ENCODE data around the gene MBP. TPM values are rescaled to one million over a fixed set of nuclear protein-coding genes. Genes with fewer than 3 reads are reported as not detected.

MBP gene
- total RNA-seq, 1 experiment from 2014 or later = not detected

DNA sequence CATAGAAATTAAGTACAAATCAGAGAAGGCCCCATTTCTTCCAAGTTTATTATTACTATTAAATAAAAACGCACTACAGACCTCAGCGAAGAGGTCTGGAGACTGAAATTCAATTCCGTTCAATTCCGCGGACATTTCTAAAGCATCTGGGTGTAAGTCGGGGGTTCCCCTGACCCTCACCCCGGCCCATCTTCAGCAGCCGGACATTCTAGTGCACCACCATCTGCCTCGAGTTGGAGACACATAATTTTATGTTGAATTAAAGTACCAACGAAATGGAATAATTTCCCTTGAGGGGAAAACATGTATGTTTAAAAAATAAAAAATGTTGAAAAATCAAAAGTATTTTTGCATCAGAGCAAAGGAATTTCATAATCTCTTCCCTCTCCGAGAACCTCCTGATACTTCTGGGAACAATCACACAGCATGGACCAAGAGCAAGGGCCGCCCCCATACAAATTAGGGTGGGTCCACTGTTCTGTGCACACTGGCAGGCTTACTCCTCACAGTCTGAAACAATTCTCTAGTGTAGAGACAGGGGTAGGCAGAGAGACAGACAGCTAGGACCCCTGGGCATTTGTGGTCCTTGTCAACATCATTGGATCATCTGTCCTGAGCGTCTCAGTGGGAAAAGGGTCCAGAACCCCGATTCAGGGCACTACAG is 29.3 kb downstream of the MBP start:
- no peaks in the 10 kb centered on the region for H3K9me3 ChIP-seq (ENCODE audit: low read depth, low read length, poor library complexity, severe bottlenecking)
- peak overlapping the region; percentile 69 for H3K27ac ChIP-seq (ENCODE audit: low read depth, low read length, poor library complexity, severe bottlenecking)
- no peak for DNase-seq (ENCODE audit: low spot score)
- BruUV-seq (replicated peaks) = no TSS peak
- H3K4me1 ChIP-seq (ENCODE audit: insufficient read depth, low read length, poor library complexity, severe bottlenecking) = peaks cover 23% of the 10 kb centered on the region
- ChIA-PET POLR2A (ENCODE audit: low non-redundant PET) (interaction anchor here (0.5 kb wide), 1 partner anchor 9 kb away, joined by 6 read pairs; no protein-coding TSS in a partner anchor), CTCF (no interaction called here)
- H3K36me3 ChIP-seq (ENCODE audit: insufficient read depth, low read length, poor library complexity, severe bottlenecking) = no peaks in the 10 kb centered on the region
- H3K4me3 ChIP-seq (ENCODE audit: low read depth, low read length, poor library complexity, severe bottlenecking) = no peak overlapping the region
- H3K27me3 ChIP-seq (replicated peaks; ENCODE audit: insufficient read depth, low read depth, low read length, poor library complexity) = no peaks in the 10 kb centered on the region
- TF ChIP-seq EZH2 (IDR thresholded peaks at IDR 0.05; ENCODE audit: borderline replicate concordance, low read depth, low read length, poor library complexity, severe bottlenecking) = no peak
- TF ChIP-seq, protein P1, sequence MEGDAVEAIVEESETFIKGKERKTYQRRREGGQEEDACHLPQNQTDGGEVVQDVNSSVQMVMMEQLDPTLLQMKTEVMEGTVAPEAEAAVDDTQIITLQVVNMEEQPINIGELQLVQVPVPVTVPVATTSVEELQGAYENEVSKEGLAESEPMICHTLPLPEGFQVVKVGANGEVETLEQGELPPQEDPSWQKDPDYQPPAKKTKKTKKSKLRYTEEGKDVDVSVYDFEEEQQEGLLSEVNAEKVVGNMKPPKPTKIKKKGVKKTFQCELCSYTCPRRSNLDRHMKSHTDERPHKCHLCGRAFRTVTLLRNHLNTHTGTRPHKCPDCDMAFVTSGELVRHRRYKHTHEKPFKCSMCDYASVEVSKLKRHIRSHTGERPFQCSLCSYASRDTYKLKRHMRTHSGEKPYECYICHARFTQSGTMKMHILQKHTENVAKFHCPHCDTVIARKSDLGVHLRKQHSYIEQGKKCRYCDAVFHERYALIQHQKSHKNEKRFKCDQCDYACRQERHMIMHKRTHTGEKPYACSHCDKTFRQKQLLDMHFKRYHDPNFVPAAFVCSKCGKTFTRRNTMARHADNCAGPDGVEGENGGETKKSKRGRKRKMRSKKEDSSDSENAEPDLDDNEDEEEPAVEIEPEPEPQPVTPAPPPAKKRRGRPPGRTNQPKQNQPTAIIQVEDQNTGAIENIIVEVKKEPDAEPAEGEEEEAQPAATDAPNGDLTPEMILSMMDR (conservative IDR thresholded peaks at IDR 0.05; ENCODE audit: low read depth, low read length) = no peak
- intact Hi-C loops (cut with micrococcal nuclease; ENCODE audit: unreplicated experiment) = no loop called here

DNA sequence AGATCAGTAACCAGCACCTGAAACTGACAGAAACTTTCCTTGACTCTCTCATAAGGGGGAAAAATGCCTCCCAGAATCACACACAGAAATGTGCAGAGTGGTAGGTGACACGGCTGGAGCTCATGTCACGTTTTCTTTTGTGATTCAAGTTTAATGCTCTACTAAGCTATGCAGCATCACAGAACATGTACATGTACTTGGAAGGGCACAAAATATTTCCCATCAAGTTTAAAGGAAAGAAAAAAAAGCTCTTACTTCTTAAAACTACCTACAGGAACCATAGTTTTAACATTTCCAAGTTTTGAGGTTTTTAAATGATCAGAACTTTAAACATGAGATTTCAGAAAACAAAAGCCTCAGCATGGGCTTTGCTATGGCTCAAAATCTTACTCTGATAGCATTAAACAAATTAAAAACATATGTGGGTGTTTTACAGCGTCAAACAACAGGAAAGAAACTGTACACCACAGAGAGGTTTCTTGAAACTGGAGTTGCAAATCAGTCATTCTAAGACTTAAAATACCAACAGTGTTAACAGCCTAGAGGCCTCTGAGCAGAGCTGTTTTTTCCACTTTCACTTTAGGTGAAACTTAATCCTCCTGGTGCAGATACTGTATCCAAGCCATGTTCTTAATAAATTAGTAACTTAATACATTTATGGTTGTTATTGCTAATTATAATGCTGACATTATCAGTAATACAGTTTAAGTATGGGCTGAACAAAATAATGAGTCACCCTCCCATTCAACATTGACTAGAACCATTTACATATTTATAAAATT is 30.1 kb downstream of the MBP start:
- no peaks in the 10 kb centered on the region for H3K9me3 ChIP-seq (ENCODE audit: low read depth, low read length, poor library complexity, severe bottlenecking)
- no peak overlapping the region for H3K4me3 ChIP-seq (ENCODE audit: low read depth, low read length, poor library complexity, severe bottlenecking)
- no peaks in the 10 kb centered on the region for H3K36me3 ChIP-seq (ENCODE audit: insufficient read depth, low read length, poor library complexity, severe bottlenecking)
- ChIA-PET CTCF (no interaction called here), POLR2A (ENCODE audit: low non-redundant PET) (interaction anchor here (0.5 kb wide), 1 partner anchor 10 kb away, joined by 6 read pairs; no protein-coding TSS in a partner anchor)
- H3K27ac ChIP-seq (ENCODE audit: low read depth, low read length, poor library complexity, severe bottlenecking) = peak overlapping the region; percentile 69
- H3K27me3 ChIP-seq (replicated peaks; ENCODE audit: insufficient read depth, low read depth, low read length, poor library complexity) = no peaks in the 10 kb centered on the region
- peaks cover 23% of the 10 kb centered on the region for H3K4me1 ChIP-seq (ENCODE audit: insufficient read depth, low read length, poor library complexity, severe bottlenecking)
- DNase-seq (ENCODE audit: low spot score) = peak; percentile 63
- intact Hi-C loops (cut with micrococcal nuclease; ENCODE audit: unreplicated experiment) = no loop called here
- TF ChIP-seq, protein P1 (conservative IDR thresholded peaks at IDR 0.05; ENCODE audit: low read depth, low read length) = no peak
- no peak for TF ChIP-seq EZH2 (IDR thresholded peaks at IDR 0.05; ENCODE audit: borderline replicate concordance, low read depth, low read length, poor library complexity, severe bottlenecking)
- no TSS peak for BruUV-seq (replicated peaks)

DNA sequence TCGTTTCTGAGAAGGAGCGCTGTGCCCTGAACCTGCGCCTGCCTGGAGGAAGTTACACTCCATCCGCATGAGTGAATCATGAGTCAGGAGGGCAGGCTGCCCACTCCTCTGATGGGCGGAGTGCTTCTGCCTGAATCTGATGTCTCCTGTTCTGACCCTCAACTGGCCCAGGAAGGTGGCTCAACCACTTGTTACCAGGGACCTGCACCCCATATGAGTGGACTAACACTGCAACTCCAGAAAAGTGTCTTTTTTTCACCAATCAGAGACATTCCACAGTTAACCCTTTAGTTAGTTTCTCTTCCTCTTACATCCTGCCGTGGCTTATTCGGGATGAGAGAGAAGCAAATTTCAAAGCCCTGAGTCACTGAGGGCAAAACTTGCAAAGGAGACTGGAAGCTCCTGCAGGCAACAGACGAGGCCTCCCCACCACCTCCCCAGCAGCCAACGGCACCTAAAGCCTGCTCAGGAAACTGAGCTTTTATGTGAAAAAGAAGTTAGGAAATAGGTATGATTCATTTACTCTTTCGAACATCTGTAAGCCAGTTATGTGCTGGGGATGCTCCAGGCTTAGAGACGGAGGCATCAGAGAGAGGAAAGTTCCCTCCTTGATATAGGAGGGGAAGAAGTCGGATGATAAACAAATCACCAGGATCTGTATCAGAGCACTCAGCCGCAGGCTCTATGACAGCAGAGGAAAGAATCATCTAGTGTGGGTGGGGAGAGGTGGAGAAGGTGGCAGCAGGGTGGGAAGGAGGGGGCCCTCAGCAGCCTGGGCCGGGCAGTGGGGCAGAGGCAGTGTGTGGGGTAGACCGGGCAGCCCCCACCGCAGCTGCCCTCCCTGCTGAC is 30.9 kb downstream of the MBP start:
- Histone ChIP-seq H3K4me1 (ENCODE audit: insufficient read depth, low read length, poor library complexity, severe bottlenecking) (peaks cover 23% of the 10 kb centered on the region), H3K27me3 (replicated peaks; ENCODE audit: insufficient read depth, low read depth, low read length, poor library complexity) (no peaks in the 10 kb centered on the region), H3K36me3 (ENCODE audit: insufficient read depth, low read length, poor library complexity, severe bottlenecking) (no peaks in the 10 kb centered on the region), H3K27ac (ENCODE audit: low read depth, low read length, poor library complexity, severe bottlenecking) (peak overlapping the region; percentile 69), H3K9me3 (ENCODE audit: low read depth, low read length, poor library complexity, severe bottlenecking) (no peaks in the 10 kb centered on the region), H3K4me3 (ENCODE audit: low read depth, low read length, poor library complexity, severe bottlenecking) (no peak overlapping the region)
- intact Hi-C loops (cut with micrococcal nuclease; ENCODE audit: unreplicated experiment) = no loop called here
- TF ChIP-seq, protein P1 (conservative IDR thresholded peaks at IDR 0.05; ENCODE audit: low read depth, low read length) = no peak
- TF ChIP-seq EZH2 (IDR thresholded peaks at IDR 0.05; ENCODE audit: borderline replicate concordance, low read depth, low read length, poor library complexity, severe bottlenecking) = no peak
- peak; percentile 58 for DNase-seq (ENCODE audit: low spot score)
- ChIA-PET POLR2A (ENCODE audit: low non-redundant PET) (no interaction called here), CTCF (no interaction called here)
- no TSS peak for BruUV-seq (replicated peaks)
